ENCODE results near the gene CRTAC1. TPM values are rescaled to one million over a fixed set of nuclear protein-coding genes. Genes with fewer than 3 reads are reported as not detected.

Gene CRTAC1
- total RNA-seq, 4 donors from 2014 or later = 1.4 to 3.5 (median 2.3) TPM

DNA sequence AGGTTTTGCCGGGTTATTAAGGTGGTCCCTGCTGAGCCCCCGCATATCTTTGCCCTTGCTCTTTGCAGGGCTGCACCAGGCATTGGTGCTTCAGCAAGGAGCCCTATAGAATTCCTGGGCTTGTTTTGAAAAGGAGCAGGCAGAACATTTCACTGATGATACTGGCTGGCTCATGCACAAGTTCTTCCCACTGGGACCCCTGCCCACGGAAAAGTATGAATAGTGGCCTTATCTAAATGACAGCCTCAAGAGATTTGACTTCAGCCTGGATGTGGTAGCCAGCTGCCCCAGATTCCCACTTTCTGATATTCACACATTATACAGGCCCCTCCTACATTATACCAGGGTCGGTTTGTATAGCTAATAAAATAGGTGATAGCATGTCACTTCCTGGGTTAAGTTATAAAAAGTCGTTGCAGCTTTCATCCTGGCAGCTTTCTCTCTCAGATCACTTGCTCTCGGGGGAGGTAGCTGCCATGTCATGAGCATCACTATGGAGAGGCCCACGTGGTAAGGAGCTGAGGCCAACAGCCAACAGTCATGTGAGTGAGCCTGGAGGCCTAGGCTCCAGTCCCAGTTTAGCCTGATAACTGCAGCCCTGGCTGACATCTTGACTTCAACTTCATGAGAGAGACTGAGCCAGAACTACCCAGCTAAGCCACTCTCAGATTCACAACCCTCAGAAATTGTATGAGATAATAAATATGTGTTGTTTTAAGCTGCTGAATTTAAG, 16.8 kb upstream of the CRTAC1 start:
- intact Hi-C loops (cut with DNase I; ENCODE audit: low total_unique reads) = no loop called here
- DNase-seq (ENCODE audit: low spot score in 2 of 2) = peak in 1 of 2 donors; percentile 54
- H3K4me3 ChIP-seq (ENCODE audit: low read depth, poor library complexity, severe bottlenecking) = no peak overlapping the region
- 50 to 51% methylated on average over 7 of the region's 7 CpGs for WGBS, 2 donors
- TF ChIP-seq, protein P1, sequence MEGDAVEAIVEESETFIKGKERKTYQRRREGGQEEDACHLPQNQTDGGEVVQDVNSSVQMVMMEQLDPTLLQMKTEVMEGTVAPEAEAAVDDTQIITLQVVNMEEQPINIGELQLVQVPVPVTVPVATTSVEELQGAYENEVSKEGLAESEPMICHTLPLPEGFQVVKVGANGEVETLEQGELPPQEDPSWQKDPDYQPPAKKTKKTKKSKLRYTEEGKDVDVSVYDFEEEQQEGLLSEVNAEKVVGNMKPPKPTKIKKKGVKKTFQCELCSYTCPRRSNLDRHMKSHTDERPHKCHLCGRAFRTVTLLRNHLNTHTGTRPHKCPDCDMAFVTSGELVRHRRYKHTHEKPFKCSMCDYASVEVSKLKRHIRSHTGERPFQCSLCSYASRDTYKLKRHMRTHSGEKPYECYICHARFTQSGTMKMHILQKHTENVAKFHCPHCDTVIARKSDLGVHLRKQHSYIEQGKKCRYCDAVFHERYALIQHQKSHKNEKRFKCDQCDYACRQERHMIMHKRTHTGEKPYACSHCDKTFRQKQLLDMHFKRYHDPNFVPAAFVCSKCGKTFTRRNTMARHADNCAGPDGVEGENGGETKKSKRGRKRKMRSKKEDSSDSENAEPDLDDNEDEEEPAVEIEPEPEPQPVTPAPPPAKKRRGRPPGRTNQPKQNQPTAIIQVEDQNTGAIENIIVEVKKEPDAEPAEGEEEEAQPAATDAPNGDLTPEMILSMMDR (IDR thresholded peaks at IDR 0.05) = no peak
- TF ChIP-seq POLR2A (IDR thresholded peaks at IDR 0.05) = no peak

DNA sequence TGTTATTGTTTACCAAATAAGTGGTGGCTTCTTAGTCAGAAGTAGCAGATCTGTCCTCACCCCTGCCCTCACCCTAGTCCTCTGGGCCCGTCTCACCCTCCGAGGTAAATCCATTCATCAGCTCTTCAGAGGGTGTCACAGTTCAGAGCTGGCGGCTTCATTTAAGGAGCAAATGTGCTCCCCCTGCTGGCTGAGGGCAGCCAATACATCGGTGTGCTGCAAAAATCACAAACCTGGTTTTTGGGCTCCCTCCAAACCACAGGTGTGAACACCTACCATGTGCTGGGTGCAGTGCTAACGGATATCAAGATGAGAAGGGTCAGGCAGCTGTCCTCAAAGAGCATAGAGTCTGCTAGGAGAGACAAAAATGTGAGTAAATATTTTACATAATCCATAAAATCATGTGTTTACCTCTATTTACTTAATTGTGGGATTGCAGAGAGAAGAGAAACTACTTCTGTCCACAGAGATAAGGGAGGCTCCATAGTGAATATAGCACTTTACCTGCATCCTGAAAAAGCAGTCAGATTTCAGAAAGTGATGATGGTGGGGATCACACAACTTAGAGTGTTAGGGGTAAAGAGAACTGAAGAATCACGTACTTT, 15.5 kb upstream of the CRTAC1 start:
- intact Hi-C loops (cut with DNase I; ENCODE audit: low total_unique reads) = no loop called here
- no peak overlapping the region for H3K4me3 ChIP-seq (ENCODE audit: low read depth, poor library complexity, severe bottlenecking)
- WGBS, 2 donors = 17 to 18% methylated on average over 6 of the region's 6 CpGs
- no peak for TF ChIP-seq POLR2A (IDR thresholded peaks at IDR 0.05)
- TF ChIP-seq, protein P1 (IDR thresholded peaks at IDR 0.05) = peak in 1 of 3 donors; percentile 12
- DNase-seq (ENCODE audit: low spot score in 2 of 2) = peak; percentile 25 to 89

DNA sequence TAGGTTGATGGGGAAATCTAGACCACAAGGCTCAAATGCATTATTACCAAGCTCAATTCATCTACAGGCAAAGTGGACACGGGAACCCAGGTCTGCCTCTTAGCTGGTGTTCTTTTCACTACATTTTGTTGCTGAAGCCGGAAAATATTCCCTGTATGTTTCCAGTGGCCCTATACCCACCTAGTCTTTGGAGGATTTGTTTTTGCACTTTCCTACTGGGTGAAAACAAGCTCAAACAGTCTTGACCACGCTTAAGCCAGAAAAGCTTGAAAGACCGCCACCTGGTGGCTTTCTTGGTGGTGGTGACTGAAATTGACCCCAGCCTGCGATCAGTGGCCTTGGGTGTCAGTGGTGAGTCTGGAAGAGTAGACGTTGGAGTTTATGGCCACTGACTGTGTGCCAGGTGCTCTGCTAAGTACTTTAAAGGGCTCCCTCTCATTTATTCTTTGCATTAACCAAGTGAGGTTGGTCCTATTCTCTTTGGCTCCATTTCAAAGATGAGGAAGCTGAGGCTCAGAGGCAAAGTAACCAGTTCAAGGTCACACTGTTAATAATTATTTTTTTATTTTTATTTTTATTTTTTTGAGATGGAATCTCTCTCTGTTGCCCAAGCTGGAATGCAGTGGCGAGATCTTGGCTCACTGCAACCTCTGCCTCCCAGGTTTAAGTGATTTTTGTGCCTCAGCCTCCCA, 11.1 kb upstream of the CRTAC1 start:
- no peak overlapping the region for H3K4me3 ChIP-seq (ENCODE audit: low read depth, poor library complexity, severe bottlenecking)
- TF ChIP-seq, protein P1 (IDR thresholded peaks at IDR 0.05) = peak in 1 of 3 donors; percentile 37
- no peak for TF ChIP-seq POLR2A (IDR thresholded peaks at IDR 0.05)
- DNase-seq (ENCODE audit: low spot score in 2 of 2) = peak; percentile 43 to 89
- intact Hi-C loops (cut with DNase I; ENCODE audit: low total_unique reads) = no loop called here
- WGBS, 2 donors = 27 to 30% methylated on average over 7 of the region's 7 CpGs

DNA sequence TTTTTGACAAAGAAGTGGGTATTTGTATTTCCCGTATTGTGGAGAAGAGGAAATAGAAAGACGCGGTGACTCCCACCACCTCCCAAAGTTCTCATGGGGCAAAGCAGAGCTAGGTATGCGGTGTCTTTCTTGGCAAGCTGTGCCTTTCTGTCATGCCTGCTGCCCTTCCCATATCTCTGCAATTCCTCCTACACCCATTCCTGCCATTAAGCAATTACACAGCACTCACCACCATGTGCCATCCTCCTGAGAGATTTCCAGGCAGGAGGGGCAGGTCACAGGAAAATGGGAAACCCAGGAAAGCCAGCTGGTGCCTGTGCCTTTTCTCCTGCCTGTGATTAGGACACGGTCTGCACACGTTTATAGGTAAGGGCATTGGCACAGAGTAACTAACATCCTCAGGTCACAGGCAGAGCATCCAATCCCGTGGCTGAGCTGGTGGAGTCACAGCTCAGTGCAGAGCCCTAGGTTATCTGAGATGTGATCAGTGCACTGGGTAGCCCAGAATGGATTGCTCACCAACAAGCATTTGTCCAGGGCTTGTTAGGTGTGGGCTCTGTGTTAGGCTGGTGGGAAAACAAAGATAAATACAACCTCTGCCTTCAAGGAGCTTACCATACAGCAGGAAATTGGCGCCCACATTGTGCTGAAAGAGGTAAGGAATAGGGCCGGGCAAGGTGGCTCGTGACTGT, 9.4 kb upstream of the CRTAC1 start:
- 70 to 73% methylated on average over 10 of the region's 10 CpGs for WGBS, 2 donors
- DNase-seq (ENCODE audit: low spot score in 2 of 2) = no peak
- intact Hi-C loops (cut with DNase I; ENCODE audit: low total_unique reads) = loop anchor here (5.0 kb wide), 1 partner anchor 128 kb away; no protein-coding TSS in a partner anchor
- no peak overlapping the region for H3K4me3 ChIP-seq (ENCODE audit: low read depth, poor library complexity, severe bottlenecking)
- TF ChIP-seq, protein P1 (IDR thresholded peaks at IDR 0.05) = no peak
- no peak for TF ChIP-seq POLR2A (IDR thresholded peaks at IDR 0.05)

DNA sequence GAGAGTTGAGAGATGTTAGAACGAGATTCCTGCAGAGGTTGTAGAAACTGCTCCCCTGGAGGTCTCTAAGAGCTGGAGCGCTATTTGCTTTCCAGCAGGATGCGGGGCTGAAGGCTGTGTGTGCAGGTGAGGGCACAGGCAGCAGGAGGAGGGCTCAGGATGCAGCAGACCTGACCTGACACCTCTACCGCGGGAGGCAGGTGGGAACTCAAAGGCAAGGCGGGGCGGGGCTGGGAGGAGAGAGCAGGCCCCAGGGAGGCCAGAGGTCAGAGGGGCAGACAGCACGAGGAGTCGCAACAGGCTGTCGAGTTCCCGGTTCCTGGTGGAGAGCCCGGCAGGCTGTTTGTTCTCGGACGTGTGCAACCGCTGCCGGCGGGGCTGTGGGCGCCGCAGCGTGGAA, 7.9 kb upstream of the CRTAC1 start:
- H3K4me3 ChIP-seq (ENCODE audit: low read depth, poor library complexity, severe bottlenecking) = no peak overlapping the region
- DNase-seq (ENCODE audit: low spot score in 2 of 2) = no peak
- TF ChIP-seq, protein P1 (IDR thresholded peaks at IDR 0.05) = no peak
- no peak for TF ChIP-seq POLR2A (IDR thresholded peaks at IDR 0.05)
- WGBS, 2 donors = 34 to 44% methylated on average over 20 of the region's 20 CpGs
- intact Hi-C loops (cut with DNase I; ENCODE audit: low total_unique reads) = loop anchor here (5.0 kb wide), 1 partner anchor 126 kb away; no protein-coding TSS in a partner anchor

Data from lower leg skin (tissue), 4 donors.